GM19240 (cell line): ENCODE measurements around the gene BCL7B.
"Not testable (repeated sequence)": the region's sequence is repeated elsewhere in the genome, so short reads cannot be mapped to it uniquely, and the experiment has no call there.

Experiments used
- DNase-seq: peaks from one replicate; pipeline ENCODE4 v3.0.0; 2011; ENCODE audit warnings: low spot score; ENCODE audit not compliant: insufficient read length

The BCL7B gene

DNA sequence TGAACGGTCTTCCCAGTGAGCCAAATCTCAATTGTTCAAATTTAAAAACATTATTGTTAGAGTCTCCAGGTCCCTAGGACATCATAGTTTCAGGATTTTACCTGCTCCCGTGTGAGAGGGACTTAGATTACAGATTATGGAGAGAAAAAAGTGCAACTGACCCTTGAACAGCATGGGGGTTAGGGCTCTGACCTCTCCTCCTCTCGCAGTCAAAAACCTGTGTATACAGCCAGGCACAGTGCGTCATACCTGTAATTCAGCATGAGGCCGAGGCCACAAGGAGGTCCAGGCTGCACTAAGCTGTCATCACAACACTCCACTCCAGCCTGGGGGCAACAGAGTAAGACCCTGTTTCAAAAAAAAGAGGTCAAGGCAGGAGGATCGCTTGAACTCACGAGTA, 60.9 kb downstream of the BCL7B start:
- DNase-seq = no peak

DNA sequence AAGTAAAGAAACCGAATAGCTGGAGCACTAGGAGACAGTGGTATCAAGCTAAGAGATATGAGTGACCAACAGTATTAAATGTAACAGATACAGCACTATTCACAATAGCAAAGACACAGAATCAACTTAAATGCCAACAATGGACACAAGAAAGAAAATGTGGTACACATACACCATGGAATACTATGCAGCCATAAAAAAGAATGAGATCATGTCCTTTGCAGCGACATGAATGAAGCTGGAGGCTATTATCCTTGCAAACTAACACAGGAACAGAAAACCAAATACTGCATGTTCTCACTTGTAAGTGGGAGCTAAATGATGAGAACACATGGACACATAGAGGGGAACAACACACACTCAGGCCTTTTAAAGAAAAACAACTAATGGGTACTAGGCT, 62.0 kb downstream of the BCL7B start:
- DNase-seq = not testable (repeated sequence)

DNA sequence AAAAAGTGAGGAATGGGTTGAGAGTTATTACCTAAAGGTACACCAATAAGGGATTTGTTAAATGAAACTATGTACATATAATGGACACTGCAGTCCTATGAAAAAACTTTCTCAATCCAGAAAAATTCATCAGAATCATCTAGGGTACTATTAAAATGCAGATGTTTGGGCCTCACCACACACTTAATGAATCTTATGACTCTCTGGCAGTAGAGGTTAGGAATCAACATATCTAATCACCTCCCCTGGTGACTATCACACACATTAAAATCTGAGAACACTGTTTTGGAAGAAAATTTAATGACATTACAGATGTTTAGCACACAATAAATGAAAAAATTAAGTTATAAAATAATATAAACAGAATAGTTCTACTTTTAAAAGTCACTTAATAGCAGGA, 67.5 kb downstream of the BCL7B start:
- no peak for DNase-seq

DNA sequence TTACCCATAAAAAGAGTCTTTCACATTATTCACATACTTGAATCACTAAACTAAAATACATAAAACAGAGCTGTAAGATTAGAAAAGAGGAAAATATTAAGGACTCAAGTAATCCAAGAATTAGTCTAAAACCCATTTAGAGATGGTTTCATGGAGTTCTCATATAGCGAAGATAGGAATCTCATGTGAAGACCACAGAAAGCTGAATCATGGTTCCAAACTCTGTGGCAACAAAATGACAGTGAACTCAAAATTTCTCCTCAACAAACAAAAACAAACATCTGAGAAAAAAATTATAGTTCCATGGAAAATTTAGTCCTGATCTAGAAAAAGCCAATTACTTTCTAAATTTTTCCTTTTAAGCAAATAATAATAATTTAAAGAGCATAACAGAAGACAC, 70.0 kb downstream of the BCL7B start:
- DNase-seq = no peak
